Measurements from ENCODE around the gene ASPSCR1.
A peak's percentile ranks its signal among the peaks of the same experiment; 100 is the strongest.

DNA sequence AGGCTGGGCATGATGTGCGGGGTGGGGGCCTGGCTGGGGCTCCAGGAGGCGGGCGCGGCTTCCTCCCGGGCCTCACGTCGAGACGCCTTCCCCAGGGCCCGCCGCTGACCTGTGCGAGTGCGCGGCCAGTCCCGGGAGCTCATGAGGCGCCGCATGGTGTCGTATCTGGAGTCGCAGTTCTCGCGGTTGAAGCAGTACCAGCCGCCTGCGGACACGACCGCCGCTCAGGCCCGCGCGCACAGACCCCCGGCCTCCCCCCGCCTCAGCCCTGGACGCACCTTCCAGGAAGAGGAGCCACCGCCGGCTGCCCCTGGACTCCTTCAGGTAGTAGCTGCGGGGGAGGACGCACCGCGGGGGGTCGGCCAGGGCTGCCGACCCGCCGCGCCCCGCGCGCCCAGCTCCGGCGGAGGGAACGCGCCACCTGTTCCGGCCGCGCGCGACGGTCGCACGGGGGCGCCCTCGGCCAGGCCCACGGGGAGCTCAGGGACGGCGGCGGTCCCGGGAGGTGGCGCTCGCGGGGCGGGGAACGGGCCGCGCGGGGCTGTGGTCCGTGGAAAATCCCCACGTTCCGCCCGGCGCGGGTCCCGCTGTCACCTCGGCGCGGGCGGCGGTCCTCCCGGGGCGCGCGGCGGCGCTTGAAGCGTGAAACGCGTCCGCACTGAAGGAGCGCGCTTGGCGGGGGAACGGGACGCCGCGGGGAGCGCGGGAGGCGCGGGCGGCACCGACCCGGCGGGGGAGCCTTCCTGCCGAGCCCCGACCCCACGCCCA is 17.9 kb upstream of the ASPSCR1 start:
- TF ChIP-seq CTCF (IDR thresholded peaks at IDR 0.05 in 4 of 5, conservative IDR thresholded peaks at IDR 0.05 in 1 of 5) (peak in 4 of 5 experiments; percentile 95 to 99 (median 97)), POLR2A (IDR thresholded peaks at IDR 0.05) (no peak)
